Large intestine (tissue), 3 donors: ENCODE data around the gene EIF1AD. TPM values are rescaled to one million over a fixed set of nuclear protein-coding genes. Genes with fewer than 3 reads are reported as not detected.

ENCODE experiments used
- DNase-seq, 2 donors: peaks; one replicate each; pipeline versions ENCODE4 v3.0.0 to v3.0.0-alpha.2; 2013
- H3K27ac ChIP-seq: one replicate; pipeline ENCODE4 v1.5.1; 2013; ENCODE audit warnings: low read length
- H3K27me3 ChIP-seq: 2 replicates; pipeline ENCODE4 v1.6.1; 2013; ENCODE audit warnings: low read length; ENCODE audit not compliant: control insufficient read depth, insufficient read depth
- H3K36me3 ChIP-seq: 2 replicates; pipeline ENCODE4 v1.6.1; 2013; ENCODE audit warnings: low read length; ENCODE audit not compliant: control insufficient read depth, insufficient read depth
- H3K4me1 ChIP-seq: one replicate; pipeline ENCODE4 v1.6.1; 2013; ENCODE audit warnings: low read length; ENCODE audit not compliant: control insufficient read depth, insufficient read depth
- H3K4me3 ChIP-seq: one replicate; pipeline ENCODE4 v1.5.1; 2013; ENCODE audit warnings: low read length
- H3K9me3 ChIP-seq: one replicate; pipeline ENCODE4 v1.6.1; 2013; ENCODE audit warnings: mild to moderate bottlenecking, low read depth, low read length, moderate library complexity; ENCODE audit not compliant: control insufficient read depth
- WGBS: methylation state at CpG from one replicate; pipeline ENCODE4 v1.1.5; 2013; ENCODE audit warnings: low lambda C conversion rate; ENCODE audit not compliant: insufficient coverage; 5-methylcytosine and 5-hydroxymethylcytosine counted together
- polyA plus RNA-seq: library from polyadenylated mRNA; unstranded; fragments of 120-200 nt; gene quantifications from one replicate; pipeline ENCODE4 v1.2.1, GENCODE V29; 2013

The EIF1AD gene
- polyA plus RNA-seq, 1 donor, result 33.5 TPM

DNA sequence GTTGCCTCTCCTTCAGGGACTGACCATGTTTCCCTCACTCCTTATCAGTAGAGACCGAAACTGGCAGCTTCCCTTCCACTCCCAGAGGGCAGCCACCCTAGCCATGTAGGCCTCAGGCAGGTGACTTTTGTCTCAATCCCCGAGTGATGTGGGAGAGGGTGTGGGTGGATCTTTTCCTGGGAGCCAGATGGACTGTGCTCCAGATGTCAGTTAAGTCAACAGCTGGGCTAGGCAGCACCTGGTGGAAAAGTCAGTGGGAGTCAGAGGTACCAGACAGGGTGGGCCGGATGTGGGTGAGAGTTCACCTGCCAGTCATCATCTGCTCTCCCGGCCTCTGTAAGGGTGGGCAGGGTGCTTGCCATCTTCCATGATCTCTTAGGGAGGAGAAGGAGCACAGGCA lies 2.2 kb upstream of the EIF1AD start:
- DNase-seq, result peak in 1 of 2 donors; percentile 25
- H3K9me3 ChIP-seq, result no peaks in the 10 kb centered on the region
- no peak overlapping the region for H3K27ac ChIP-seq
- H3K36me3 ChIP-seq, result peaks cover 25% of the 10 kb centered on the region
- H3K4me1 ChIP-seq, result peaks cover 9% of the 10 kb centered on the region
- 60% methylated on average over 1 of the region's 4 CpGs for WGBS
- peaks cover 9% of the 10 kb centered on the region for H3K27me3 ChIP-seq
- H3K4me3 ChIP-seq, result no peak overlapping the region

DNA sequence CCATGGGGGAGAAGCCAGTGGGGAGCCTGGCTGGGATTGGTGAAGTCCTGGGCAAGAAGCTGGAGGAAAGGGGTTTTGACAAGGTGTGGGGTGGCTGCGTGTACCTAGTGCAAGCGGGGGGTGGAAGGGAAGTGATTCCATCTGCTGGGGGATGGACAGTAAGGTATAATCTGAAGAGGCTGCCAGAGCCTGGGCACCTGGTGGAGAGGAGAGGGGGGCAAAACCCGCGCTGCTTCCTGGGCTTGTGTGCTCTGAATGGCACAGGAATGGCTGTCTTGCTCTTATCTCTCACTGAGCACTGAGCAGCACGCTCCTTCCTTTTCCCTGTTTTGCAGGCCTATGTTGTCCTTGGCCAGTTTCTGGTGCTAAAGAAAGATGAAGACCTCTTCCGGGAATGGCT lies 1.3 kb upstream of the EIF1AD start:
- WGBS, result no CpG with 5 or more reads among the region's 6 CpGs
- H3K4me1 ChIP-seq, result peaks cover 9% of the 10 kb centered on the region
- DNase-seq, result no peak
- peaks cover 34% of the 10 kb centered on the region for H3K36me3 ChIP-seq
- no peaks in the 10 kb centered on the region for H3K9me3 ChIP-seq
- H3K27me3 ChIP-seq, result peaks cover 4% of the 10 kb centered on the region
- peak overlapping the region; percentile 84 for H3K4me3 ChIP-seq
- no peak overlapping the region for H3K27ac ChIP-seq

DNA sequence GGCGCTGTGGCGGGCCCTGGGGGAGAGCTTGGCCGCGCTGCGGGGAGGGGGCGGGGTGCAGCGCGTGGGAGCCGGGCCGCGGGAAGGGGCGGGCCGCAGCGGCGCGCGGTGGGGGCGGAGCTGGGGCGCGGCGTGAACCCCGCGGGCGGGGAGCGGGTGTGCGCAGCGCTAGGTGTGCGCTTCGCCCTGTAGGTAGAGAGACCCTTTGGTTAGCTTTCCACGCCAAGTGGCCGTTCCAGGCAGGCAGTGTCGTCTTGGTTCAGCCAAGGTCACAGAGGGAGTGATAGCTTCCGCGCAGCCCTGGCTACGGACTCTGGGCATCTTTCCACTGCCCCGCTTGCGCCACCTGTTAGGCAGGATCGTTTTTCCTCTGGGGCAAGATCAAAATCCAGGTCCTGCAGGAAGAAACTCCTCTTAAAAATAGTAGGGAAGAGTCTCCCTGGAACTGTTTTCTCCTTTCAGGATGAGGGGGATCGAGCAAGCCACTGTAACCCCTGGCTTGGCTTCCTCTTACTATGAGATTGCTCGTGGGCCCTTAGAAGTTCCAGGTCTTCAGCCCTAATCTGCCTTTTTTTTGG lies 780 bp upstream of the EIF1AD start:
- Histone ChIP-seq H3K27me3 (no peaks in the 10 kb centered on the region), H3K4me3 (peak overlapping the region; percentile 84), H3K27ac (peak overlapping the region; percentile 95), H3K36me3 (peaks cover 39% of the 10 kb centered on the region), H3K9me3 (no peaks in the 10 kb centered on the region), H3K4me1 (peaks cover 9% of the 10 kb centered on the region)
- WGBS, result no CpG with 5 or more reads among the region's 40 CpGs
- DNase-seq, result peak in 1 of 2 donors; percentile 23

DNA sequence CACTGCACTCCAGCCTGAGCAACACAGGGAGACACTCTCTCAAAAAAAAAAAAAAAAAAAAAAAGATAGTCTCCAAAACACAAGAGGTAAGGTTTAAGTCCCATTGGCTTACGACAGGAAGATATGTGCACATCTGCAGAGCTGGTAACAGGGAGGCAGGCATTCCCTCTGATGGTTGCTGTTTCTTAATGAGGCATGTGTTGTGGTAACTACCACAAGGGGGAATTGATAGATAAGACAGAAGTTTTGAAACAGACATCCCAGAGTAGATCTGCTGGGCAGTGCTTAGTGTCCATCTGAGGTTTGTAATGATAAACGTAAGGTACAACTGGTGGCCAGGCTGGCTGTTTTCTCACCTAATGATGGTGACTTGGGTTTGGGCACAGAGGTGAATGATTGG lies 4.7 kb downstream of the EIF1AD start:
- H3K4me1 ChIP-seq, result no peaks in the 10 kb centered on the region
- no peak overlapping the region for H3K4me3 ChIP-seq
- no CpG with 5 or more reads among the region's 2 CpGs for WGBS
- H3K36me3 ChIP-seq, result peaks cover 36% of the 10 kb centered on the region
- H3K27me3 ChIP-seq, result no peaks in the 10 kb centered on the region
- DNase-seq, result no peak
- H3K9me3 ChIP-seq, result no peaks in the 10 kb centered on the region
- no peak overlapping the region for H3K27ac ChIP-seq

DNA sequence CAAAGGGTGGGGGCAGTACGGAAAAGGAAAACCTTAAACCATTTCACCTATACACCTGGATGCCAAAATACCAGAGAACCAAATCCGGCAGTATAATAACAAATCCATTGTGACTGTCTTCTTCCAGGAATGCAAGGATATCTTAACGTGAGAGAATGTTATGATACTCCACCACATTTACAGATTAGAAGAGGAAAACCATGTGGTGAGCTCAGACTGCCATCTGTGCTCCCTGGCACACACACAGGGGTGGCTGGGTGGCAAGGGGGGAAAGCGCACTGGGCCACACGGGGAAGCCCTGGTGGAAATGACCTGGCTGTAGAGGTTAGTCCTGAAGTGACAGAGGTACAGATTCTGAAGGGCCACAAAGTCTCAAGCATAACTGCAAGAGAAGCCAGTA lies 9.9 kb downstream of the EIF1AD start:
- H3K4me3 ChIP-seq, result no peak overlapping the region
- H3K36me3 ChIP-seq, result peaks cover 3% of the 10 kb centered on the region
- WGBS, result 100% methylated on average over 1 of the region's 5 CpGs
- H3K4me1 ChIP-seq, result no peaks in the 10 kb centered on the region
- DNase-seq, result no peak
- no peaks in the 10 kb centered on the region for H3K27me3 ChIP-seq
- H3K27ac ChIP-seq, result no peak overlapping the region
- H3K9me3 ChIP-seq, result no peaks in the 10 kb centered on the region

DNA sequence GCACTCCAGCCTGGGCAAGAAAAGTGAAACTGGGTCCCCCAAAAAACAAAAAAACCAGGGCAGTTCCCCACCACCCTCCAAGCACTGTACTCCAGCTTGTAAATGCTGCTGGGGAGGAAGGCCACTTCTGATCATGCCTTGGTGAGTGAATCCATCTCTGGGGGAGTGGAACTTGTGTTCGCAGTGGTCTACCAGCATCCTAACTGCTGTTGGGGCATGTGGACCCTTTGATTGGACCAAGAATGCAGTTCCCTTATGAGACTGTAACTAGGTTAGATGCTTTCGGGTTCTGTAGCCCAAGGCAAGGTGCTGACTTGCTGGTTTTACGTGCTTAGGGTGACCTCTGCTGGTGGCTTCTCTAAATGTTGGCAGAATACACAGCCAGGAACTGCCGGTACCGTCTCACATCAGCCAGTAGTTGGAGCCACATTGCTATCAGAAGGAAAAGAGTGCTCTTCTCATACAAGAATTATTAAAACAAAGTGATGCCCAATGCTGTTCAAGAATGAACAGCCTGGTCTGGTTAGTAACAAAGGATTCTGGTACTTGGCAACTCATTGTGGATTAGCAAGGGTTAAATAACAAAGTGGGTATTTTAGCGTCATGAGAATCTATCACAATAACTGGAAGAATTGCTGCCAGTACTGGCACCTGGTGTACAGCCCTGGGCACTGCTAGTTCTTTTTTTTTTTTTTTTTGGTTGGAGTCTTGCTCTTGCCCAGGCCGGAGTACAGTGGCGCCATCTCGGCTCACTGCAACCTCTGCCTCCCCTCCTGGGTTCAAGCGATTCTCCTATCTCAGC lies 13.0 kb downstream of the EIF1AD start:
- H3K36me3 ChIP-seq, result no peaks in the 10 kb centered on the region
- H3K4me3 ChIP-seq, result no peak overlapping the region
- no peak overlapping the region for H3K27ac ChIP-seq
- no peaks in the 10 kb centered on the region for H3K27me3 ChIP-seq
- DNase-seq, result peak; percentile 89 to 93
- no peaks in the 10 kb centered on the region for H3K4me1 ChIP-seq
- WGBS, result 100% methylated on average over 1 of the region's 10 CpGs
- H3K9me3 ChIP-seq, result no peaks in the 10 kb centered on the region

DNA sequence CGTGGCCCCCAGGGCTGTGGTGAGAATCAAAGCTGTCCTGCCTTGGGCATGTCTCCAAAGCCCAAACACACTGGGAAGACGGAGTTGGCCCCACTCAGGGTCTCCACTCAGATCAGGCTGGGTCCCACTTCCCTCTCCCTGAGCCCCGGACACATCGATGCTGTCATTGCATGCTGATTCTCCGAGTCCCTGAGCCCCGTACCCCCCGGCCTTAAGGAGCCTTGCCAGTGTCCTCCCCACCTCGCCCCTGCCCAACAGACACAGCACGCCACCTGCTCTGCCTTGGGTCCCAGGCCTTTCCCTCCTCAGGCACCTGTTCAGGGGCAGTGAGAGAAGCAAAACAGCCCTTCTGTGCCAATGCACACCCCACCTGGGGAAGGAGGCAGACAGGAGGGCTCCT lies 14.6 kb downstream of the EIF1AD start:
- no CpG with 5 or more reads among the region's 9 CpGs for WGBS
- no peak for DNase-seq
- no peaks in the 10 kb centered on the region for H3K4me1 ChIP-seq
- H3K36me3 ChIP-seq, result no peaks in the 10 kb centered on the region
- no peak overlapping the region for H3K27ac ChIP-seq
- H3K9me3 ChIP-seq, result no peaks in the 10 kb centered on the region
- H3K4me3 ChIP-seq, result no peak overlapping the region
- no peaks in the 10 kb centered on the region for H3K27me3 ChIP-seq

DNA sequence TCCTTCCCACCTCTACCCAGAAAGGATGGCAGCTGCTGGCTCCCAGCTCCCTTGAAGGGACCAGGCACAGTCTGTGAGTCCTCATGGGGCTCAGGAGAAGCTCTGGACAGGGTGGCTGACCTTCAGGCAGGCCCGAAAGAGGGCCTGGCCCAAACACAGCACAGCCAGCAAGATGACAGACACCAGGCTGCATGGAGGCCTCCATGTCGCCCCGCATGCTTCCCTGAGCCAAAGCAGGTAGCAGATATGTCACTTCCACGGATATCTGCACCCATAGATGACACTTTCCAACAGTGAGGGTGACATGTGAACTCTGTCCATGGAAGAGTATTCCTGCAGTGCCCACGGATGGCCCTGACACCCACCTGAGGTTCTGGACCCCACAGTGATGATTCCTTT lies 18.4 kb downstream of the EIF1AD start:
- no CpG with 5 or more reads among the region's 5 CpGs for WGBS
- DNase-seq, result no peak
- no peaks in the 10 kb centered on the region for H3K27me3 ChIP-seq

DNA sequence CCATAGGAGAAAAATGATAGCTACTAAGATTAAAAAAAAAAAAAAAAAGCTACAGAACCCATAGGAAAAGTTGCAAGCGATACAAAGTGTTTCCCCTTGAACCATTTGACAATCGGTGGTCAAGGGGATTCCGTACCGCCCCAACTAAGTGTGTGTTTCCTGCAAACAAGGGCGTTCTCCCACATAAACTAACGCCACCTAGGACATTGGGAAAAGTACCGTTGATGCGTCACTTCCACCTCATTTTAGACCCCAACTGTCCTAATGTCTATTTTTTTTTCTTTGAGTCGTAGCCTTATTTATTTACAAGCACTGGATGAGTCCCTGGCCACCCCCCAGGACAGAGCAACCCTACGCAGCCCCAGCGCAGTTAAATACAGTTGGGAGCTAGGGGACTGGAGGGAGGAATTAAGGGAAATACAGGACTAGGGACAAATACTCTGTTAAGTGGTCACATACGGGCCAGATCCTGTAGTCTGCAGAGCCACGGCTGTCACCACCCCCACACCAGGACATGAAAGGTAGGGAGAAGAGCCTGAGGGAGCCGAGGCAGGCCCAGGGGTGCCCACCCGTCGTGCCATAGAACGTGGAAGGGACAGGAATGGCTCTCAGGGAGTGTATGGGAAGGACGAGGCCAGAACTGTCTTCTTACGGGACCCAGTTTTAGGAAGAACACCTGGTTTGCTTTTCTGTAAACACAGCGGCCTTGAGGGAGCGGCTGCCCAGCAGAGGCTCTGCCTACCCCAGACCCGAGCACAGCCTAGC lies 19.0 kb downstream of the EIF1AD start:
- WGBS, result 90% methylated on average over 3 of the region's 22 CpGs

More for the DNA sequence above, 18.4 kb downstream of the EIF1AD start:
- Histone ChIP-seq H3K27ac (no peak overlapping the region), H3K9me3 (no peaks in the 10 kb centered on the region), H3K4me3 (no peak overlapping the region), H3K36me3 (peaks cover 8% of the 10 kb centered on the region), H3K4me1 (no peaks in the 10 kb centered on the region)

DNA sequence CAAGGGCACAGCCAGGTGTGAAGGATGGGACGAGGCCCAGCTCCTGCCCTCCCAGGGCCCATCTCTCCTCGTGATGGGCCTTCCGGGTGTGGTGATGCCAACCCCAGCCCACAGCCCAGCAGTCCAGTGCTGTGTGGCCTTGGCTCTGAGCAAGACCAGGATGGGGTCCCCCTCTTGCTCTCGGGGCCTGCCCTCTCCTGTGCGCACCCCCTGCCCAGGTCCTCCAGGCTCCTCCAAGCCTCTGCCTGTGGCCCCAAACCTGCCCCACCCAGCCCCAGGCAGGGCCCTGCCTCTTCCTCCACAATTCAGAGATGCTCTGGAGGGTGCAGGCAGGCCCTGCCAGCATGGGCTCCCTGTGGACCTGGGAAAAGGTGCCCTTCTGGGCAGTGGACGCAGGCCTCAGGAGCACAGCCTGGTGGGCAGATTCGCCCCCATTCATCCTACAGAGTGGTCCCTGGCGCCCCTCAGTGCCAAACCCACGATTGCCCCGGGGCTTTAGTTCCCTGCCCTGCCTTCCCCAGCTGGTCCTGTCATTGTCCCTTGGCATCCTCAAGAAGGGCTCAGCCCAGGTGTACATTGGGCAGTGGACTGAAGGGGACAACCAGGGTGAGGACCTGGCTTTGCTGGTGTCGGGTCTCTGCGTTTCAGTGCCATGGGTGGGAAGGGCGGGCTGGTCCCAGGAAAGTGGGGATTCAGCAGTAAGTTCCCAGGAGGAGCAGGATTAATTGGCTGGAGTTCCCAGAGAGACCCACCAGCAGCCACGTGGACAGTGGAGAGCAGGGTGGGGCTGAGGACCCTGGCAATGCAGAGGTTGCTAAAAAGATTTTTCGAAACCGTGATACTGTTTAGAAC lies 19.8 kb downstream of the EIF1AD start:
- Histone ChIP-seq H3K4me1 (no peaks in the 10 kb centered on the region), H3K36me3 (peaks cover 20% of the 10 kb centered on the region), H3K27ac (no peak overlapping the region), H3K27me3 (no peaks in the 10 kb centered on the region), H3K4me3 (no peak overlapping the region), H3K9me3 (no peaks in the 10 kb centered on the region)
- DNase-seq, result no peak
- 100% methylated on average over 1 of the region's 16 CpGs for WGBS

More for the DNA sequence above, 19.0 kb downstream of the EIF1AD start:
- Histone ChIP-seq H3K27me3 (no peaks in the 10 kb centered on the region), H3K9me3 (no peaks in the 10 kb centered on the region), H3K36me3 (peaks cover 12% of the 10 kb centered on the region), H3K27ac (no peak overlapping the region), H3K4me3 (no peak overlapping the region), H3K4me1 (no peaks in the 10 kb centered on the region)
- DNase-seq, result no peak
